GM19438 (cell line): Measurements from ENCODE around the gene FAXC.
"Not testable (repeated sequence)": the region's sequence is repeated elsewhere in the genome, so short reads cannot be mapped to it uniquely, and the experiment has no call there.

Experiments
- ATAC-seq: cut with Tn5 transposase; IDR thresholded peaks from one replicate; pipeline ENCODE4 v1.9.1; 2021; ENCODE audit warnings: low read depth; ENCODE audit not compliant: unreplicated experiment

Gene FAXC

GRCh38 chr6:99289701-99290100, 59.8 kb downstream of the FAXC start:
- ATAC-seq, result no peak

- no peak for ATAC-seq
Observed at GRCh38 chr6:99288668-99289067, 60.8 kb downstream of the FAXC start.

DNA sequence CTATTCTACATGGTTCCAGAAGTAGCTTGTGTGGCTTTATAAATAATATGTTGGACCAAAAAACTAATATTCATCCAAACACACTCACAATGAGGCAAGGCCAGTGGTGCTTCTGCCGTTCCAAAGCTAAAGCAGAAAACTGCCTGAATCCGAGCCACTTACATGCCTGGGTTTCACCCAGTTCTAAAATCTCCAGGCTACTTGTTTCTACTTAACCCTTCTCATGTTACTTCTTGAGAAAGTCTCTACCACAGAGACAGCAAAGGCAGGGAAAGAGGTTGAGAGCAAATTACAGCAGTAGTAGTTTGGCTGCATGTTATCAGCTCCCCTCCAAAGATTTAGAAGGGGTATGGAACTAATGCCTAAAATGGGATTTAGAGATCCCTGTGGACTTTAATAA, 62.0 kb downstream of the FAXC start:
- ATAC-seq, result no peak

DNA sequence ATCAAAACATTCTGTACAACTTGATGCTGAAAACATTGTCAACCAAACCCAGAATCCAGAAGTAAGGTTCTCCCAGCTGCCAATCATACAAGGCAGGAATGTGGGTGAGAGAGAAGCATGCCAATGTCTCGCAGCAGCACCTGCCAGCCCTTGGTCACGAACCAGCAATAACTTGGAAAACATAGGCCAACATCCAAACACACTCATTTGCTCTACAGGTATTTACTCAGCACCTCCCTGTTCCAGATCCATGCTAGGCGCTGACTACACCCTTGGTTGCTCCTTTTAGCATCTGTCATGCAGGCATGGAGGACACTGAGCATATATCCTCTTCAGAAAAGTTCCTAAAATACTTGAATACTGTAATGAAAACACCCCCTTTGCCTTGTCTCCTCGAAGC, 63.6 kb downstream of the FAXC start:
- no peak for ATAC-seq

DNA sequence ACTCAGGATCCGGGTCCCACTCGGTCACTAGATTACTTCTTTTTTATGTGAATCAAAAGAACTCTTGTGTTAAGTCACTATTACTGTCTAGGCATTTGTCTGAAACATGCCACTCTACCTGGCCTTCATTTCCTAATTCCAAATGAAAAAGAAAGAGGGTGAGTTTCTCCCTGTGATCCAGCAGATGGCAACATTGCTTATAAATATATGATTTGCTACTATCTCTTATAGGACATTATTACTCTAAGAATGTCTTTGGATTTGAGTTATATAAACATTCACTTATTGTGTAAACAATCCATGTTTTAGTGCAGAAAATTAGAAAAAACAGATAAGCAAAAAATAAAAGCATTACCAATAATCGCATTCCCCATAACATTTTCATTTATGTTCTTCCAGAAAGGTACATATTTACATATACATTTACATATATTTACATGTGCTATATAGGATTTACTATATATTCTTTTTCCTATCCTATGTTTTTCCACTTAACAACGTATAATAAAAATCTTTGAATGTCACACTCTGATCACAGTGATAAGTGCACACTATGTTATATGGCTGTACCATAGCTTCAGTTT, 66.9 kb downstream of the FAXC start:
- no peak for ATAC-seq

- no peak for ATAC-seq
Observed at GRCh38 chr6:99276747-99277146, 72.7 kb downstream of the FAXC start.

DNA sequence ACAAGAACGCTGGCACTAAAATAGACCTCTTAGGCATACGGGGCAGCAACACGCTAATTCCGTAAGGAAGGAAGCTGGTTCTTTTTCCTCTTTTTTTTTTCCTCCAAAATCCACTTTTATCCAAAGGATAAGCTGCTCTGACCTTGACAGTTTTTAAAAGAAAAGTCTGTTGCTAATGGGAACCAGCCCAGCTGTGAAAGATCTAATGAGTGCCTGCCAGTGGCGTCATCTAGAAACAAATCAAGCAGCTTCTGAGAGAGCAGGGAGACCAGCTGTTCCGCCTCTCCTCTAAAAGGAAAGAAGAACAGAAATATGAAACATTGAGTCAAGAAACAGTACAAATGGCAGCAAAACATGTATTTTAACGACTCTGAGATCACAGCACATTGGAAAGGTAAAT, 78.6 kb downstream of the FAXC start:
- ATAC-seq, result no peak

GRCh38 chr6:99270030-99270429, 79.4 kb downstream of the FAXC start:
- no peak for ATAC-seq

- no peak for ATAC-seq
Observed at GRCh38 chr6:99269207-99269606, 80.3 kb downstream of the FAXC start.

DNA sequence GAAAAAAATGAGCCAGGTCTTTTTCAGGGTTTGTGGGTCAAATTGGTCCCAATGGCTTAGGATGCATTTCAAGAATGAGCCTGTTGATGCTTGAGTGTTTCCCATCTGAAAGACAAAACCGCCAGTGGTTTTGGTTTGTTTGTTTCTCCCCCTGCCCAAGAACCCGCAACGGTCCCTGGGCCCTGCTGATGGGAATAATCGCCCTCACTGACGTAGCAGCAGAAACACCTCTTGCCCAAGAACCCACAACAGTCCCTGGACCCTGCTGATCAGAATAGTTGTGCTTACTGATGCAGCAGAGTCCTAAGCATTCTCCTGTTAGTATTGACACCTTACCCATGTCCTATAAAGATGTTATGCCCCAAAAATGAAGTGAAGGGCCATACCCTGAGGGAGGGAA, 82.5 kb downstream of the FAXC start:
- ATAC-seq, result not testable (repeated sequence)

- not testable (repeated sequence) for ATAC-seq
Observed at GRCh38 chr6:99265447-99265846, 84.0 kb downstream of the FAXC start.

DNA sequence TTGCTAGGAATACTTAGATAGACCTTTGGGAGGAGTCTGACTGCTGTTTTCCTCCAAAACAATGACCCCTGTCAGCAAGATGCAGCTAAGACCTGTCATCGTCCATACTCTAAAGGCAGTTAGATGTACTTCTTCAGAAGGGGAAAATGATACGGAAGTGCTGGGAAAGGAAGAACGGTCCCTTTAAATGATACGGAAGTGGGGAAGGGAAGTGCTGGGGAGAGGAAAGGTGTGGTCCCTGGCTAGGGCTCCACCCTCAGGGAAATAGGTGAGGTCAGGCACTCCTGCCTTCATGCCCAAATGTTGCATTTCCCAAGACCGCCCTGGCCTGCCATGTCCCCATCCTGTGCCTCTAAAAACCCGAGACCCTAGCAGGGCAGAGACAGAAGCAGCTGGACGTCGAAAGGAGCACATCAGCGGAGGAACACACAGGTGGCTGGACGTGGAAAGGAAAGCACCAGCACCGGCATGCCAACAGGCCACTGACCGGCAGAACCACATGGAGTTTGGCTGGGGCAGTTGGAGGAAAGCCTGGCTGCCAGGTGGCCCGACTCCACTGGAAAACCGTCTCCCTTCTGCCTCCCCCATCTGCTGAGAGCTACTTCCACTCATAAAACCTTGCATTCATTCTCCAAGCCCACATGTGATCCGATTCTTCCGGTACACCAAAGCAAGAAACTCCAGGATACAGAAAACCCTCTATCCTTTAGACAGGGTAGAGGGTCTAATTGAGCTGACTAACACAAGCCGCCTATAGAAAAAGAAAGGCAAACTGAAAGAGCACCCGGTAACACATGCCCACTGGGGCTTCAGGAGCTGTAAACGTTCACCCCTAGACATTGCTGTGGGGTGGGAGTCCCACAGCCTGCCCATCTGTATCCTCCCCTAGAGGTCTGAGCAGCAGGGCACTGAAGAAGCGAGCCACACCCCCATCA, 94.6 kb downstream of the FAXC start:
- ATAC-seq, result no peak

DNA sequence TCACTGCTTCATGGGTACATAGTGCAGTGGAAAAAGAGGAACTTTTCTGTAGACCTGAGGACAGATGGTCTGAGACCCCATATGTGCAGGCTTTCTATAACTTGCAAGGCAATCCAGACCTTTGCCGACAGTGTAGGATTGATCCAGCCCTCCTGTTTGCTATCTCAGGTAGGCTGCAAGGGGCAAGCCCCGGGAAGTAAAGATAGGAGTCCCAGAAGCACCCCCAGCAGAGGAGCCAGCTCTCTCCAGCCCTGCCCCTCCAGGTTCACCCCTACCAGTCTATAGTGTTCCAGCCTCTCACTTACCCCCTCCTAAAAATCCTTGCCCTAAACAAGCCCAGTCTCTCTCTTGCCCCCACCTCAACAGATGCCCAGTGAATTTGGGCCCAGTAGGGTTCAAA, 96.2 kb downstream of the FAXC start:
- no peak for ATAC-seq

DNA sequence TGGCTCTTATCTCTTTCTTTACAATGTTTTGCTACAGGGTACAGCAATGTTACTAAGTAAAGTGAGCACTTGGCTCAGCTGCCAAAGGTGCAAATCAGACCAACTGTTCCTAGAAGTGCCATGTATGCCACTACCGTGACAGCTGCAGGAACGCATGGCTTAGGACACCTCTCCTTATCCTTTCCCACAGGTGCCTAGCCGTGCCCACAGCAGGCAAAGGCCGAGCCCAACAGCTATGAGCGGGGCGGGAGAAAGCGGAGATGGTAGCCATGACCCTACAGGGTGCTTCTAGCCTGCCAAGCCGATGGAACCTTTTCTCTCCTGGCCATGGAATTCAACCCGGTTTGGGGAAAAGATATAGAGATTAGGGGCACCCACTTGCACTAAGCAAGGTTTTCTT, 97.1 kb downstream of the FAXC start:
- ATAC-seq, result no peak

DNA sequence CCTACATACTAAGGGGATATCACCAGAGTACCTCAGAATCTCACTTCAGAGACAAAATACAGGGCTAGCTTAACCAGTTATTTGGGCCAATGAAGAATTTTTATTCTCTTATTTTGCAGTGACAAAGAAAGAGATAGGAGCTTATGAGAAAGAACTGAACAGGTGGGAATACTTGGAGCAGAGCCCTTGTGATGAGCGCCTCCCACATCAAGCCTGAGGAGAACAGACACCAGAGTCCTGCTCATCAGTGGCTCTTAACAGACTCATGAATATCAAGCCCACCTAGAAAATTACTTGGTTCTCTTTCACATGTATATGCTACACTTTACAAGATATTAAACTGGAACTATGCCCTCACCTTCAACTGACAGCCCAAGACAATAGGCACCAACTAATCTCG, 99.0 kb downstream of the FAXC start:
- no peak for ATAC-seq

GRCh38 chr6:99246602-99247001, 102.9 kb downstream of the FAXC start:
- no peak for ATAC-seq

GRCh38 chr6:99241905-99242534, 107.5 kb downstream of the FAXC start:
- ATAC-seq, result no peak

GRCh38 chr6:99236010-99236409, 113.5 kb downstream of the FAXC start:
- no peak for ATAC-seq

GRCh38 chr6:99233219-99233618, 116.3 kb downstream of the FAXC start:
- no peak for ATAC-seq

- no peak for ATAC-seq
Observed at GRCh38 chr6:99232056-99232455, 117.4 kb downstream of the FAXC start.

DNA sequence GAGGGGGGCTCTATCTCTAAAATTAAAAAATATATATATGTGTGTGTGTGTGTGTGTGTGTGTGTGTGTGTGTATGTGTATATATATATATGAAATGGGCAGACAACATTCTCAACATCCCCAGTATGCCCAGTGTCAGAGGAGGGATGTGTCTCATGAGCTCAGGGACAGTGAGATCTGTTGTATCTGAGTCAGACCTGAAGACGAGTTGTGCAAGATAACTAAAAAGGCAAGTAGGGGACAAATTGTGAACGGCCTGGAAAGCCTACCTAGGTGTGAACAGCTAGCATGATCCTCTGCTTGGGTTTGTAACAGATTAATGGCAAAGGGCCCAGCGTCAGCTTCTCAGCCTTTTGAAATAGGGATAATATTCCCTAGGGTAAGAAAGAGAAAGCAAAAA, 124.3 kb downstream of the FAXC start:
- no peak for ATAC-seq
